ENCODE results near the gene ARHGAP15.
"Not testable (repeated sequence)": the region's sequence is repeated elsewhere in the genome, so short reads cannot be mapped to it uniquely, and the experiment has no call there.

Gene ARHGAP15

GRCh38 chr2:143128681-143129580 lies at the start of gene ARHGAP15:
Gene ARHGAP15 (plus strand): TSS chr2:143129419.
- peak; percentile 70 for DNase-seq

DNA sequence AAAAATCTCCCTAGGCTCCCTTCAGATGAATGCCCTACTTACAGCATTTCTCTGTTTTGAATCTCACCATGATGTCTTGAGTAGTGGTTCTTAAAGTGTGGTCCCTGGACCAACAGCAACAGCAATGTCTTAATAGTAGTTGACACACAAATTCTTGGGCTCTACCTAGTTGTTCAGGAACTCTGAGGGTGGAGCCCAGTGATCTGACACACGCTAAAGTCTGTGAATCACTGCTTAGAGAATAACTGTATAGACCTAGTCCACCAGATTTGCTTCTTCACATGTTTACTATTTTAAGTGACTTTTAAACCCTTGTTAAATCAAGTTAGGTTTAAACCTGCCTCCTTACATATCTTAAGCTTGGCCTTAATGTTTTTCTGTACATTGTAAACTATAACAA lies 47.6 kb upstream of the ARHGAP15 start:
- DNase-seq: no peak

GRCh38 chr2:143083636-143084035 lies 45.6 kb upstream of the ARHGAP15 start:
- no peak for DNase-seq

GRCh38 chr2:143084462-143084861 lies 44.8 kb upstream of the ARHGAP15 start:
- DNase-seq: no peak

GRCh38 chr2:143085125-143085784 lies 44.0 kb upstream of the ARHGAP15 start:
- no peak for DNase-seq

GRCh38 chr2:143087033-143087432 lies 42.2 kb upstream of the ARHGAP15 start:
- DNase-seq: no peak

- DNase-seq: no peak
Measured at GRCh38 chr2:143088388-143088787, 40.8 kb upstream of the ARHGAP15 start.

DNA sequence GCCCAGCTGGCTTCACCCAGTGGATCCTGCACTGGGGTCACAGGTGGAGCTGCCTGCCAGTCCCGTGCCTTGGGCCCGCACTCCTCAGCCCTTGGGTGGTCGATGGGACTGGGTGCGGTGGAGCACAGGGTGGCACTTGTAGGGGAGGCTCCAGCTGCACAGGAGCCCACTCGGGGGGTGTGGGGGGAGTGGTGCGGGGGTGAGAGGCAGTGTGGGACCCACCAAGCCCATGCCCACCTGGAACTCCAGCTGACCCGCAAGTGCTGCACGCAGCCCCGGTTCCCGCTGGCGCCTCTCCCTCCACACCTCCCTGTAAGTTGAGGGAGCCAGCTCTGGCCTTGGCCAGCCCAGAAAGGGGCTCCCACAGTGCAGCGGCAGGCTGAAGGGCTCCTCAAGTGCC lies 39.7 kb upstream of the ARHGAP15 start:
- not testable (repeated sequence) for DNase-seq

DNA sequence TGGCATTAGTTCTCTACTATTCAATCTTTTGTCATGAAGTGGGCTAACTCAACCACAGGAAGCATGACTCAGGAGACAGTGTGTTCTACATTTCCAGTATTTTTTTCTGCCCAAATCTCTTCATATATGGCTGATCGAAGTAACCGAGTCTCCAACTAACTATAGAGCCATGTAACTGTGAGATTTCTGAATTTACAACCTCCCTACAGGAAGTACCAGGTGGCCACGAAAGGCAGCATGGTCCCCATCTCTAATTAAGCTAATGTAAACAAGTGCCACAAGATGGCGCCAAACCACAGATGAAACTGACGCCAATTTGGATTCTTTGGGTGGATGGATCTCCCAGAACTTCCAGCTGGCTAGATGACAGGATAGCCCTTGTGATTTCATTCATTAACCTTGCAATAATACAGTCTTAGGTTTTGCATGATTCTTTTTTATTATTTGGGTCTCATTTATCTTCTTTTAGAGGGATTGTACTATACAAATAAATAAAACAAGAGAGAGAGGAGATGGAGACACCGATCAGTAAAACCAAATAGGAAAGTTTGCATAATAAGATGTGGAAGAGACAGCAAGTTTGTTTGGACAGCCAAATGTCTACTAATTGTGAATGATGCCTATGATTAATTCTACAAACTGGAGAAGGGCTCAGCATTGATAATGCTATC lies 18.3 kb upstream of the ARHGAP15 start:
- peak; percentile 52 for DNase-seq

GRCh38 chr2:143117225-143117624 lies 12.0 kb upstream of the ARHGAP15 start:
- DNase-seq: no peak

DNA sequence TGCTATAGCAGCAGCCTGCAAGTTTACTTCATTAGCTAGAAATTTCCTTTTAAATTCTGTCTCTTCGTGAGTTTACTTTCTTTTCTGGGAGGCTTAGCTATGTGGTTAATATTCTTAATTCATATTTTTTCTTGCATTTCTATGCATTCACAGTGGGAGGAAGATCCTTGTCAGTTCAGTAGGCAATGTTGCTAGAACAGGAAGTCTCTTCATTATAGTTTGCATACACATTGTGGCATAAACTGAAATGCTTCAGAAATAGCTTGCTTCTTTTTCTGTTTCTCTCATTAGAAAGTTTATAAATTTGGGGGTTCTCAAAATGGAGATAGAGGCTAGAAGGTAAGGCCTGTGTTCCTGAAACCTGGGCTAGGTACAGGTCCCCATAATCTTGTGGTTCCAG lies 8.1 kb upstream of the ARHGAP15 start:
- no peak for DNase-seq

- DNase-seq: no peak
Measured at GRCh38 chr2:143121957-143122356, 7.3 kb upstream of the ARHGAP15 start.

DNA sequence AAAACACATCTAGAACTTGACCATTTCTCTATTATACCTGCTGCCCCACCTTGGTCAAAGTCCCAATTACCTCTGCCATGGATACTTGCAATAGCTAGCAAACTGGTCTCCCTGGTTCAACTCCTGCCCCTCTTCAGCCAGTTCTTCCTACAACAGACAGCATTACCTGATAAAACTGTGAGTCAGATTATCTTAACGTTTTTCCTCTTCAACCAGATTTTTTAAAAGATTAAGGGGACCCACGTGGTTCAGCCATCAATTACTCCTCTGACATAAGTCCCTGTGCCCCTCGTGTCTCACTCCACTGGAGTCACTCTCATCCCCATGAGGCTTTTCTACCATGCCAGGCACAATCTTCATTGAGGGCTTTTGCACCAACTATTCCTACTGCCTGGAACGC lies 5.3 kb upstream of the ARHGAP15 start:
- DNase-seq: no peak

- DNase-seq: no peak
Measured at GRCh38 chr2:143124445-143124844, 4.8 kb upstream of the ARHGAP15 start.

DNA sequence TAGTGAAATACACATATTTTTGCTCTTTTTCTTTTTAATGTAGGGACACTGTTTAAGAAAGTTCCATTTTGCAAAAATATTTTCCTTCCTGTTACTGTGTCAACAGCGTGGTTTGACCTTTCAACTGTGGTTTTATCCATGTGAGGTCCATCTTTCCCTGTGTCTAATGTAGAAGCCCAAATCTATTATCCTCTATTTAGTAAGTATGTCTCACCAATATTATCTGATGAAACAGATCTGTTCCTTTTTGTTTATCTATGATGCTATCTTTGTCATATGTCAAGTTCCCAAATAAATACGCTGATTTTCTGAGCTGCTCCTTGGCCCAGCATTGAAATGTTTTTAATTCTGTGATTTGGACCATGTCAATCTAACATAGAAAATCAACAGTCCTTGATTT lies 3.5 kb upstream of the ARHGAP15 start:
- no peak for DNase-seq

DNA sequence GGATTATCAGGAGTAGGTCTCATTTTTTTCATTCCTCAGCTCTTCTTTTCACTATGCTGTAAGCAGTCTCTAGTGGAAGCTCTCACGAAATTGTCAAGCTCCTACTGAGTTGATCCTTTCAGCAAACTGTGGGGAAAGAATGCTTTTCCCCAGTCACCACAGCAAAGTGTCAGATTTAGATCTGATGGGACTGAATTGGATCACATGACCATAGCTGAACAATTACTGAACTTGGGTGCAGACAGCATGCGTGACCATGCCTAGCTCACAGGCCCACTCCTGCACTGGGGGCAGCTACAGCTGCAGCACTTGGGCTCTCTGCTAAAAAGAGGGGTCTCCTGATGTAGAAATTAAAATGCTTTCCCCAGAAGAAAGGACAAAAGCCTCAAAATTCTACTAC lies 3.1 kb downstream of the ARHGAP15 start:
- peak; percentile 21 for DNase-seq

DNA sequence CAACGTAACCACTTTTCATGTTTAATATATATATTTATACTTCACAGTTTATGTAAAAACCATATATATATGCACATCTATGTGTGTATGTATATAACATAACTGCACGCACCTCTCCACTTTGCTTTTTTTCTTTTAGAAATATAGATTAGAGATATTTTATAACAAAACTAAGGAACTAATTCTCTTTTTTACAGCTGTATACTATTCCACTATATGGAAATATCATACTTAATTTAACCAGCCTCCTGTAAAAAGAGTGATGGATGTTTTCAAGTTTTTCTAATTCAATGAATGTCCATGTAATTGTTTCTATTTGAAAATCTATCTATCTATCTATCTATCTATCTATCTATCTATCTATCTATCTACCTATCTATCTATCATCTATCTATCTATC lies 4.6 kb downstream of the ARHGAP15 start:
- no peak for DNase-seq

DNA sequence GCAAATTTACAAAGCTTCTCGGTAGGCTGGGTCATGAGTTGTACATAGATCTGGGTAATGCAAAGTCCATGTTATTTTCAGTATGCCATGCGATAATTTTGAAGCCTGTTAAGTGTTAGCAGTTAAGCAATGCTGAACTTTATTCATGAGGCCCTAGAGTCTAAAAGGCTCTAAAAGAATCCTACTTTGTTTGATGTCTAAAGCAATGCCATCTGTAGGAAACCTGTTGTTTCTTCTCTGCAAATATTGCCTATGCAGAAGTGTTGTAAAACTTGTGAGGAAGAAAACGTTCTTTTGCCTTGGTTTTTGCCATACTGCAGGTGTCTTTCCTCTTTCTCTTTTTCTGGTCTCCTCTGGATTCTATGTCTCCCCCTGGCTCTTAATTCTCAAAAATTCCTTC lies 9.1 kb downstream of the ARHGAP15 start:
- DNase-seq: no peak

DNA sequence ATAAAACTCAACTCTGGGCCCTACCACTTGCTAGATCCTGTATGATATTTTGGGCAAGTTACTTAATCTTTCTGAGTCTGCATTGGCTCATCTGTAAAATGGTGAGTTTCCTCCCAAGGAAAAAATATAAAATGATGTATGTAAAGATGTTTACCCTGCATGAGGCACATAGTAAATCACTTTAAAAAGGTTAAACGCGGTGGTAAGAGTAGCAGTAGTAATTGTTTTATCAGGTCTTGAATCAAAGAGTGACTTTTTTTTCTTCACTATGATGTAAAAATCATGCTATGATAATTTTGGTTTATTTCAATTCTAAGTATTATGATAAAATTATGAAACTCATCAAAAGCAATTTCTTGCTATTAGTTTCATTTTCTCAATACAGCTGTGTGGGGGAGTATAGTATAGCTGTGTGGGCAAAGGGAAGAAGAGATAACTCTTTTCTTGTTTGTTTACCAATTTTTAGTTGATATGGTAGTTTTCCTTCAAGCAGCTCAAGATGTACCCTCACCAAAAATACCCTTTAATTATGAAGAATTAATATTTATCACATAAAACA lies 10.7 kb downstream of the ARHGAP15 start:
- no peak for DNase-seq

- no peak for DNase-seq
Measured at GRCh38 chr2:143140864-143141661, 11.8 kb downstream of the ARHGAP15 start.

DNA sequence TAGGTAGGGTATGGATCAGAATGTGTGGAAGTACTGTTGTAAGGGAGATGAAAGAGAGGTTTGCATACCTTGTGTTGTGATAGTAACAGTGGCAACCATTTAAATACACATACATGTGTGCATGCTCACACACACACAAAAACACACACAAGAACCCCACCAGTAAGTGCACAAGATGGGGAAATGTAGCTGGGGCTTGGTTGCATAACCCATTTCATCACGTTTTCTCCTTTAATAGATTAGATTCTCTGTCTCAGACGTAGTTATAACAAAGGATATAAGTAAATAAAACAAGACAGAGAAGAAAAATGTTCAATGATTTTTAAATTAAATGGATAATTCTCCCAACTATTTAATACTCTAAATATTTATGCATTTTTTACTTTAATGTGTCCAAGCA lies 13.4 kb downstream of the ARHGAP15 start:
- DNase-seq: no peak

DNA sequence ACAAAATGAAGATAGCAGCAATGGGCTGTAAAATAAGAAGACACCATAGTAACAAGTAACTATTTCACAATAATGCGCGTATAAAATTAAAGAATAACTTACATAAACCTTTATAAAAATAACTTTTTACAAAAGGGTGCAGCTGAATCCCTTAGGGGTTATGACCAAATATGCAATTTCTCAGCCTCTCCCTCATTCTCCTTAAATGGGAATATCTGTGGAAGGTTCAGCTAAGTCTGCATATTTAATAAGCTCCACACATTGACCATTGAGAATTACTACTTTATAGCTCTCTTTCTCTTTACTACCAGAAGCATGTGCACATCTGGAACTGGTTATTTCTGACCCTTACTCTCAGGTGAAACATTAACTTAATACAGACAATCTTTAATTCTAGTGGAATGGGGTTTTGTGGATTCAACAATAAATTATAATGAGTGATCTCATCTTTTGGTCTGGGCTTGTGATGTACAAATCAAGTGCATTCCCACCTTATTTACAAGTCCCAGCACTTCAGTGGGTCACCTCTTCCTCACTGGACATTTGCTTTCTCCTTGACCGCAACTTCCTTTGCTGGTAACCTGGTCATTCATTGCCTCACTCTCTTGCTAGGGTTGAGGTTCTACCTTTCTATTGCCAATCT lies 15.7 kb downstream of the ARHGAP15 start:
- no peak for DNase-seq

Data from activated naive CD4-positive, alpha-beta T cell treated with anti-CD3 and anti-CD28 coated beads, Interleukin-2, amount 50 U/mL, for 16 hours (primary cell).